Bronchial epithelial cell (primary cell): ENCODE results near the gene HOXD1. TPM values are rescaled to one million over a fixed set of nuclear protein-coding genes. Genes with fewer than 3 reads are reported as not detected.

Experiments used
- DNase-seq: peaks from one replicate; pipeline ENCODE4 v3.0.0-alpha.2; 2010; ENCODE audit warnings: low read depth
- FAIRE-seq: peaks from 2 replicates; lab custom pipeline; 2011; peaks lifted over from hg19 to GRCh38; lab: Jason Lieb, UNC
- H3K27me3 ChIP-seq: 2 replicates; pipeline ENCODE4 v1.5.1; 2011; ENCODE audit warnings: low read length; ENCODE audit not compliant: control insufficient read depth, insufficient read depth
- H3K36me3 ChIP-seq: 2 replicates; pipeline ENCODE4 v1.5.1; 2011; ENCODE audit warnings: low read length; ENCODE audit not compliant: control insufficient read depth, insufficient read depth
- H3K4me3 ChIP-seq: 2 replicates; pipeline ENCODE4 v1.5.1; 2011; ENCODE audit warnings: mild to moderate bottlenecking, low read depth, low read length, control low read depth
- CTCF ChIP-seq: IDR thresholded peaks from 2 replicates; pipeline ENCODE4 v1.5.1; 2011; ENCODE audit warnings: mild to moderate bottlenecking, moderate library complexity, low read length, control low read depth, inconsistent platforms; ENCODE audit not compliant: insufficient read depth, severe bottlenecking
- total RNA-seq: library from RNA; depleted of rRNA; stranded (reverse); fragments of >200 nt; gene quantifications from 2 replicates; pipeline ENCODE4 v1.2.1, GENCODE V29; 2014

Gene HOXD1
- total RNA-seq, 1 donor from 2014 or later = not detected

DNA sequence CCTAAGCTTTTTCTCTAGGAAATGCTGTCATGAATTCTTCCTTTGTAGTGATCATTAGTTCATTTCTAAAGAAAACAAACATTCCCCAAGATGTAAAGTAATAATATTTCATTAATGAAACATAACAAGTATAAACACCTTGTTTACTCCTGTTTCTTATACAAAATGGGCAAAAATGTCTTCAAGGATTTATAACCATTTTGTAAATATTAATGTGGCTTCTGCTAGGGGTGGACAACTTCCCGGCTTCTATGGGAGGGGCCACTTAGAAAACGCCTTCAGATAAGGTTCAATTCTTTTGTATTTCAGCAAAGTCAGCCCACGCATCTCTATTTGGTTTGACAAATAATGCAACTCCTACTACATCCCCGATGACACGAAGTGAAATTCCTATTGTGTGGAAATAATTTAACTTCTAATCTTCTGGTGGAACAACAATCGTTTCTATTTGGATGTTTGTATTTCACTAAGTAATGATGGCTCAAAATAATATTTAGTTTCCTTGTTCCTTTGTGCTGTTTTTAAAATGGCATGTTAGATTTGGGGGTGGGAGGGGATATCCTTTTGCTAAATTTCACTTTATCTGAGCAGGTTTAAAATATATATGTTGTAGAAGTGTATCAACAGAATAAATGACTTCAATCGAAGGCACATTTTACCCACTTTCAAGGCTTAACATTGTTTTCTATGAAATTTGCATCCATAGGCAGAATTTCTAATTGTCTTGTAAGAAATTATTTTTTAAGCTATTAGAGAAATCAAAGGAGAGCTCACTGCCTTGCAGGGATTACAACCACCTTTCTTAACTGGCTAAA, 14.7 kb upstream of the HOXD1 start:
- Histone ChIP-seq H3K4me3 (no peak overlapping the region), H3K27me3 (peaks cover 69% of the 10 kb centered on the region), H3K36me3 (no peaks in the 10 kb centered on the region)
- TF ChIP-seq CTCF = no peak
- FAIRE-seq (no peak), DNase-seq (no peak)

DNA sequence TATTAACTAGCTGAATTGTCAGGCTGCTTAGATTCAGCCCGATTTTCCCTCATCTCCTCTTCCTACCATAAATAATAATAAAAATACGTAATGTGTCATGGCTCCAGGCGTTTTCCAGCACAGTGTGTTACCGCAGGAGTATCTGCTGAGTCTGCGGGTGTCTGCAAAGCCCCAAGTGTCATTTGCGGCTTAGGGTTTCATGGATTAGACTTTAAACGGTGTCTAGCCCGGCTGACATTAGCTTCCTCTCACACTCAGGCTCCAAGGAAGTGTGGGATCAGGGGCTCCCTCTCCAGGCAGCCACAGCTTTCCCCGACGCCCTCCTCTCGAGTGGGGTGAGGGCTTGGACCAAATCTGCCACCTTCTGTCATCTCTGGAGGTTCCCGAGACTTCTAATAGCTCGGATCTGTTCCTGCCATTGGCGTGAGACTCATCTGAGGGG, 14.1 kb upstream of the HOXD1 start:
- FAIRE-seq = no peak
- DNase-seq = no peak
- no peak for TF ChIP-seq CTCF
- no peak overlapping the region for H3K4me3 ChIP-seq
- H3K27me3 ChIP-seq = peaks cover 71% of the 10 kb centered on the region
- no peaks in the 10 kb centered on the region for H3K36me3 ChIP-seq

GRCh38 chr2:176174824-176175708, 13.4 kb upstream of the HOXD1 start:
- TF ChIP-seq CTCF = no peak
- H3K36me3 ChIP-seq = no peaks in the 10 kb centered on the region
- H3K27me3 ChIP-seq = peaks cover 73% of the 10 kb centered on the region
- DNase-seq (no peak), FAIRE-seq (no peak)
- H3K4me3 ChIP-seq = no peak overlapping the region

GRCh38 chr2:176175709-176176607, 12.5 kb upstream of the HOXD1 start:
- no peak for FAIRE-seq
- no peak for DNase-seq
- TF ChIP-seq CTCF = no peak
- Histone ChIP-seq H3K36me3 (no peaks in the 10 kb centered on the region), H3K27me3 (peaks cover 70% of the 10 kb centered on the region), H3K4me3 (no peak overlapping the region)

GRCh38 chr2:176177580-176178037, 10.9 kb upstream of the HOXD1 start:
- Histone ChIP-seq H3K36me3 (no peaks in the 10 kb centered on the region), H3K4me3 (no peak overlapping the region), H3K27me3 (peaks cover 59% of the 10 kb centered on the region)
- DNase-seq (no peak), FAIRE-seq (no peak)
- no peak for TF ChIP-seq CTCF
